NCI-H2081 treated with DMSO at 0.1 percent for 48 hours (cell line): ENCODE results near the gene FNBP1.

ENCODE experiments used
- DNase-seq: peaks from one replicate; lab custom pipeline; 2025; lab: John Stamatoyannopoulos, UW

Gene FNBP1

DNA sequence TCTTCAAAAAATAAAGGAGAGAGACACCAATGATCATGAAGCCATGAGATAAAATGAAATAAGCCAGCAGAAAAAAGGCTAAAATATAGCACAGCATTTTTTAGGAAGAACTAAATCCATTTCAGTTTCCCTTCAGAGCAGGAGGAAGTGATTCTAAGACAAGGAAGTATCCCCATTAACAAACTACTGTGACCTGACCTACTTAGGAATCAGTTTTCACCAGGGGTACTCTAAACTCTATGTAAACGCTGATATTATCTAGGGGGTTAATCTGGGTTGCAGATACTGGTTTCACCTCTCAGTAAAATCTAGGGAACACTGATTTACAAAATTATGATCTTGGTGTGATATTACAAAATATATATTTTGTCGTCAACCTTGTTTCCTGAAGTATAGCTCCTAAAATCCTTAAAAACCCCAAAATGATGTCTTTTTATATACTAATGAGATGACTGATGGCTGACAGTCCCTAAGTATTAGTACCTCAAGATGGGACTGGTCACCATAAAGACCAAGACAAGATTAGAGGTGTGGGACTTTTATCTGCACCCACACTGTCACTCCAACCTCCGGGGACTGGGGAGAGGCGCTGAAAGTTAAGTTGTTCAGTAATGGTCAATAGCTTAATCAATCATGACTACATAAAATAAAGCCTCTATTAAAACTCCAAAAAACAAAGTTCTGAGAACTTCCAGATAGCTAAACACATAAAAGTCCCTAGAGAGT is 2.9 kb upstream of the FNBP1 start:
- no peak for DNase-seq

DNA sequence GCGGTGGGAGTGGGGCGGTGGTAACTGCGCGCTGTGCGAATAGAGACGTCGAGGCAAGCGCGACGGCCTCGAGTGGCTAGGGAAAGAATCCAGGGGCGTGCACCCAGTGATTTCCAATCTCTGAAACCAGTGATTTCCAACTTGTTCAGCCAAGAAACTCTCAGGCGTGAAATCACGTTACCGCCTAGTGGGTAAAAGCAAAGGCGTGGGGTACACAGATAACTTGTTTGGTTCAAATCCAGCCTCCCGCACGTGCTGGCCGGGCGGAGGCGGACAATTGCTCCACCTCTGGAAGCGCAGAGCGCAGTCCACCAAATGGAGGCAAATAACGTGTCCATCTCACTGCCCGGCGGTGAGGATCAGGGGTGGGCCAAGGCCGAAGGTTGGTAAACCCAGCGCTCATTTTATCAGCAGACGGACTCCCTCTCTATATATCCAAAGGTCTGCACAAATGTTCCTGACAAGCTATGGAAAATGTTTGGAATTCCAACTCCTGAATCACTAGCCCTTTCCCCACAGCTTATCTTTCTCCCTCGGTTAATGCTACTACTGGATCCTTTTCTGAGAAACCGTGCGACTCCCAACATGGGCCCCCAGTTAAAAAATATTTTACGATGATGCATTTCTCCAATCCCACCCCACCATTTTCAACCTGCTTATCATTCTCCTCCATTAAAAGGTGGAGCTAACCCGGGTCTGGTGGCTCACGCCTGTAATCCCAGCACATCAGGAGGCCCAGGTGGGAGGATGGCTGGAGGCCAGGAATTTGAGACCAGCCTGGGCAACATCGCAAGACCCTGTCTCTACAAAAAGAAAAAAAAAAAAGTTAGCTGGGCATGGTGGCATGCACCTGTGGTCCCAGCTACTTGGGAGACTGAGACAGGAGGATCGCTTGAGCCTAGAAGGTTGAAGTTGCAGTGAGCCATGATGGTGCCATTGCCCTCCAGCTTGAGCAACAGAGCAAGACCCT is 950 bp upstream of the FNBP1 start:
- DNase-seq, result no peak

DNA sequence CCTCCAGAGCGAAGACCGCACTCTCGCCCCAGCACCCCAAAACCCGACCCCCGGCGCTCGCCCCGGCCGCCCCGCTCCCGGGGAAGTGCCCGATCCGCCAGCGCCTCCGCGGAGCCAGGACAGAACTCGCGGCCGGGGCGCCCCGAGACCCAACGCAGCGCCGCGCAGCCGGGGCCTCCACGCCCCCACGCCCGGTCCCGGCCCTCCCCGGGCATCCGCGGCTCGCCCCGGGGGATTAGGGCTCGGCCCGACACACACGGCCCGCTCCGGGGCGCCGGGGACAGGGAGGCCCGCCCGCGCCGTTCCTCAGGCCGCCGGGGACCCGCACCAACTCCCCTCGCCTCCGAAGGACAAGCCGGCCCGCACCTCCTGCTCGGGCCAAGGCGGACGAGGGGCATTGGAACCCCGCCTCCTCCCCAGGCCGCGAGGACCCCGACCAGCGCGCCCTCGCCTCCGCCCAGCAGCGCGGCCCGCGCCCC is 544 bp downstream of the FNBP1 start:
- DNase-seq, result no peak

DNA sequence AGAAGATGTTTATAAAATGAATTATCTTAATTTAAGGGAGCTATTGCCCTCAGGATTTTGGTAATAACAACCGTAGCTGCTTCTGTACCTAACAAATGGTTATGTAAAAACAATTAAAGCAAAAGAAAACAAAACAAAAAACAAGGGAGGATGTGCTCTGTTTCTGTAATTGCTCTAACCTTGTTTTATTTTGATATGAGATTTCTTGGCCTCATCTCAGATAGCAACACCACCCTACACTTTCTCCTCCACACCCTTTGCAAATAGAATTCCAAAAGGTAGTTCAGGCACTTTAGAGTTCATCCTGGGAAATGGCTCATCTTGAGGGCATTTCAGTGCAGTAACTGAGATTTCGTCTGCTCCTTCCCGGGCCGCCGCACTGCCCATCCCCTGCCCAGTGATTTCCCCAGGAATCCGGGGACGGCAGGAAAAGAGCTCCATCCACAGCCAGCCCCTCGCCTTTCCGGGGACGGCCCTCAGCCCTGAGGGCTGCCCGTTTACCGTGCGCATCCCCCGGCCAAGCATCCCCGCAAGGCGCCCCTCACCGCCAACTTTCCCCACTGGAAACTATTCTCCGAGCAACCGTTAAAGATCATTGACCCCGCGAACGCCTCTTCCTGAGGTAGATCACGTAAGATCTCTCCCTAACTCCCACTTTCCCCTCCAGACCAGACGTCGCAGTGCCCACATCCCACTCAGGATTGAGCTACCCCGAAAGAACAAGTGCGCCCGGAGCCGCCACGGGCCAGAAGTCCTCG is 1.2 kb downstream of the FNBP1 start:
- no peak for DNase-seq

DNA sequence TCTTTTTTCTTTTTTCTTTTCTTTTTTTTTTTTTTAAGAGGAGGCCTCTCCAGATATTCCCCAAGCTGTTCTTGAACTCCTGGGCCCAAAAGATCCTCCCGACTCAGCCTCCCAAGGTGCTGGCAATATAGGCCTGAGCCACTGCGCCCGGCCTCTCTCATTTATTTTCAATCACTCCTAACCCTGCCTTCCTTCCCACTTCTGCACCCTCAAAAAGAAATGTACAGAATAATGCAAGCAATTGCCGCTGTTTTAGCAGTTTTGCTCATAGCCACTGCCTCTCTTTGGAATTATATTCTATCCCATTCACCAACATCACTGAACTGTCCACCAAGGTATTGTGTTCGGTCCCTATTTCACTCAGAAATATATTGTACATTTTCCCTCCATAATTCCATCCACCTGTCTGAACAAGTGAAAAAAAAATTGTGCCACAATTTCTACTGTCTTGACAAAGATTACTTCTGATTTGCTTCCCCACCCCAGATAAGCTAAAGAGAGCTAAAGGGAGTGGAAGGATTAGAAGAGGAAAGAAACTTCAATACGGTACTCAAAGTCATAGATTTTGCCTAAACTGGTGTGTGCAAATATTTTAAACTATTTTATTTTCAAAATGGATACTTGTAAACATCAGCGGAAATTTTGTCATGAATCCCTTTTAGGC is 1.9 kb downstream of the FNBP1 start:
- no peak for DNase-seq

DNA sequence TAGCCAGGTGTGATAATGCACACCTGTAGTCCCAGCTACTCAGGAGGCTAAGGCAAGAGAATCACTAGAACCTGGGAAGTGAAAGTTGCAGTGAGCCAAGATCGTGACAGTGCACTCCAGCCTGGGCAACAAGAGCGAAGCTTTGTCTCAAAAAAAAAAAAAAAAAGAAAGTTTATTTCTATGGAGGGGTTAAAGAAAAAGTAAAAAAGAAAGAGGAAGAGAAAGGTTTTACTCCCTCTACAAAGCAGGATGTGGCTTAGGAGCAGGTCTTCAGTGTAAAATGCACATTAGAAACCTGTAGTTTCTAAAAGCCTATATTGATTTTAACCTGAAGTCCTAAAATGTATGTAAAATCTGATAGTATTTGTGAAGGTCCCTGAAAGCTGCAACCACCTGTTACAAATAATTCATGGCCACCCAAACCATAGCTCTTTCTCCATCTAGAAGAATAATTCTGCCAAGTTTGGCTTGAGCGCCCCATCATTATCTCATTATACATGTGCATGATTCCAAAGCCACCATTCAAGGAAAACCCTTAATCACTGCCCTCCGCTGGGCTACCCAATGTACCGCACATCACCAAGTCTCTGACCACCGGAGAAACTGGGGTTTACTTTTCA is 3.4 kb downstream of the FNBP1 start:
- DNase-seq, result no peak

DNA sequence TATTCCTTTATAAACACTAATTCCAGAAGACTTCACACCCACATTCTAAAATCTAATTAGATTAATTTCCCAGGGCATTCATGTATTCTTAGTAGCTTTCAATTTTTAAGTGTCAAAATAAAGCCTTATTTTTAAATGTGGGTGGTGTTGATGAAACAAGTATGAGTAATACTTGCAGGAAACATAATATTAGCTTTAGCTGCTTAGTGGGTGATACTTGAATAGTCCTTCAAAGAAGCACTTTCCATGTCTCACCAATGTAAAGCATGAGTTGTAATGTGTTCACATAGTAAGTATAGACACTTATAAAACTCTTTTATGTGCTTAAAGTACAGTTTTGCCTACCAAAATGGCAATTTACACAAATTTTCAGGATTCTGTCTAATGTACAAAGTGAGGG is 6.9 kb downstream of the FNBP1 start:
- no peak for DNase-seq

DNA sequence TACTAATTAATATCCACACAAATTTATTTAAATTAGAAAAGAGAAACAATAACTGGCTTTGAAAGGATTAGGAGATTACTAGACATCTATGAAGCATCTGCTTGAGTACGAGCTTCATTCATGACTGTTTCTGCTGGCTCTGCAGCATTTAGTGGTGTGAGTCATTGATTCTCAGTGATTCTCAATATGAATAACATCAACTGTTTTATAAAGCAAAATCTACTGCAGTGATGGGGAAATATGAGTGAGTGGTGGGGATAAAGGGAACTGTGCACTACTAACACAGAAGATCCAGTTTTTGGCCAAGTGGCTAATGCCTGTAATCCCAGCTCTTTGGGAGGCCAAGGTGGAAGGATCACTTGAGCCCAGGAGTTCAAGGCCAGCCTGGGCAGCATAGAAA is 8.4 kb downstream of the FNBP1 start:
- DNase-seq, result no peak

DNA sequence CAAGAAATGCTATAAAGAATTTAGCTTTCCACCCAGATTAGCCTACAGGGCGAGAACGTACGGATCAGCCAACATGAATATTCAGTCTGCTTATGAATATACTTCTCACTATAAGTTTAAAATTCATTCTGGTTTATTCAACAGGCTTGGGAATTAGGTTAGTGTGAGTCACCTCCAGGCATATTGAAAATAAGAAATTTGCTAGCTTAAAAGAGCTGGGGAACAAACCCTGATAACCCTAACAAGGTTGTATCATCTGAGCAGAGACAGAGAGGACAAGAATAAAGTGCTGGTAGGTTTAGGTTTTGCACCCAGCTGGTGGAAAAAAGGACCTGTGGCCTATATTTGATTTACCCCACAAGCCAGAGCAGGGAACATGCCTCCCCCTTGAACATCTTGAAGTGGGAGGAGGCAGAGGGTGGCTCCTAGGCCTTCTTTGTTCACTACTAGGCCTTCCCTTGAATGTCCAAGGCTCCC is 12.3 kb downstream of the FNBP1 start:
- no peak for DNase-seq

DNA sequence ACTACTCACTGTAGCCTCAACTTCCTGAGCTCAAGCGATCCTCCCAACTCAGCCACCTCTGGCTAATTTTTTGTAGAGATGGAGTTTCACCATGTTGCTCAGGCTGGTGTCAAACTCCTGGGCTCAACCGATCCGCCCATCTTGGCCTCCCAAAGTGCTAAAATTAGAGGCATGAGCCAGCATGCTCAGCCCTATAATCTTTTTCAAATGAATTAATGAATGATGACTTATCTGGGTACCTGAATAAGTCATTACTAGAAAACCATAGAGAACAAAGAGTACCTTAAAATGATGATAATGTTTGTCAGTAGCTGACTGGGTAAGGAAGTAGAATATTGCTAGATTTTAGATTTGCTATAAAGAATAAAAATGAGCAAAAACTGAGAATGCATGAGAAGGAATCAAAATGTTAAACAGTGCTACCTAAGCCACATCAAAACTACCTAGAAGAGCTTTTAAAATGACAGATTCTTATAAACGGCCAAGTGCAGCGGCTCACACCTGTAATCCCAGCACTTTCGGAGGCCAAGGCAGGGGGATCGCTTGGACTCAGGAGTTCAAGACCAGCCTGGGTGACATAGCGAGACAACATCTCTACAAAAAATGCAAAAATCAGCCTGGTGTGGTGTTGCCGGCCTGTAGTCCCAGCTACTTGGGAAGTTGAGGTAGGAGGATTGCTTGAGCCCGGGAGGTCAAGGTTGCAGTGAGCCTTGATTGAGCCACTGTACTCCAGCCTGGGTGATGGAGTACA is 13.6 kb downstream of the FNBP1 start:
- no peak for DNase-seq

DNA sequence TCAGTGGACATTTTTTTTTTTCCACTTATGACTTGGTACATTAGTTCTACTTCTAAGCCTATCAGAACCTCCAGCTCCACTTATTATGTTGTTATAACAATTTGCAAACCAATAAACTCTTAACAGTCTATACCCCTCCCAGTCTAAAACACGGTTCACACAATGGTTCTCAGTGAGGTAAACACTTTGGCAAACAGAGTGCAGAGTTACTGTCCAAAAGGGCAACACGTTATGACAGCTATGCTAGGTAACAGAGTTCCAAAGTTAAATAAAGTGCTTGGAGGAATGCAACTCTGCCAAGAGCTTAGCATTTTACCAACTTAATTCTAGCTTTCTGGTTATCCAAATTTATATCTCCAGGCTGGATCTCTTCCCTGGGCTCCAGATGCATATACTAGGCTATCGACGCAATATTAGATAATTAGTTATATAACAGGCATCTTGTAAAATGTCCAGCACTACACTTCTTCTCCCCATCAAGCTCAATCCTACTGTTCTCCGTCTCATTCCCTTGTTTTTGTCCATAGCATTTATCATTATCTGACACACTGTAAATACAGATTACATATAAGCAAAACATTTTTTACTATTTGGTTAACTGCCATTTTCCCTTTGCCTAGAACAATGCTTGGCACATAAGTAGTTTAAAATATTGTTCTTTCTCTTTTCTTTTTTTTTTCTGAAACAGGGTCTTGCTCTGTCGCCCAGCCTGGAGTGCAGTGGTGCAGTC is 14.3 kb downstream of the FNBP1 start:
- DNase-seq, result no peak

DNA sequence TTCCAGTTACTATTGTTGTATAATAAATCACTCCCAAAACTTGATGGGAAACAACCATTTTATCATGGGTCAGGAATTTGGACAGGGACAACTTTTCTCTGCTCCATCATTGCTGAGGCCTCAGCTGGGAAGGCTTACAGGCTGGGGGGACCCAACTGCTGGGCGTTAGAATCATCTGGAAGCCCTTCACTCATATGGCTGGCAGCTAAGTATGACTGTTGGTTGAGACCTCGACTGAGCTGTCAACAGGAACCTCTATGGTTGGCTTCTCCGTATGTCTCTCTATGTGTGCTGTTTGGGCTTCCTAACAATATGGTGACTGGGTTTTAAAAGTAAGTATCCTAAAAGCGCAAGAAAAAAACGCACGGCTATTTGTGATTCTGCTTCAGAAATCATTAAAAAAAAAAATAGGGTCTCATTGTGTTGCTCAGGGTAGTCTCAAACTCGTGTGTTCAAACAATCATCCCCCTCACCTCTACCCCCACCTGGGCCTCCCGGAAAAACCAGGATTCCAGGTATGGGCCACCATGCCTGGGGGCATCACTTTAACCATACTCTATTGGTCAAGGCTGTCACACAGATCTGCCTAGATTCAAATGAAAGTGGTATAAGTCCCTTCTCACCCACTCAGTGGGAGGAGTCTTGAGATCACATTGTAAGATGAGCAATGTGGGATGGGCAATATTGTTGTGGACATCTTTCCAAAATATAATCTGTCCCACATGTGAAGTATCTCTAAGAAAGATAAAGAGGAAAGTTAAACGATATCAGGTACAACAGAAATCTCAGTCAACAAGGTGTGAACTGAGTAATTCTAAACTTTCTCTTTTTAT is 15.2 kb downstream of the FNBP1 start:
- DNase-seq, result no peak

DNA sequence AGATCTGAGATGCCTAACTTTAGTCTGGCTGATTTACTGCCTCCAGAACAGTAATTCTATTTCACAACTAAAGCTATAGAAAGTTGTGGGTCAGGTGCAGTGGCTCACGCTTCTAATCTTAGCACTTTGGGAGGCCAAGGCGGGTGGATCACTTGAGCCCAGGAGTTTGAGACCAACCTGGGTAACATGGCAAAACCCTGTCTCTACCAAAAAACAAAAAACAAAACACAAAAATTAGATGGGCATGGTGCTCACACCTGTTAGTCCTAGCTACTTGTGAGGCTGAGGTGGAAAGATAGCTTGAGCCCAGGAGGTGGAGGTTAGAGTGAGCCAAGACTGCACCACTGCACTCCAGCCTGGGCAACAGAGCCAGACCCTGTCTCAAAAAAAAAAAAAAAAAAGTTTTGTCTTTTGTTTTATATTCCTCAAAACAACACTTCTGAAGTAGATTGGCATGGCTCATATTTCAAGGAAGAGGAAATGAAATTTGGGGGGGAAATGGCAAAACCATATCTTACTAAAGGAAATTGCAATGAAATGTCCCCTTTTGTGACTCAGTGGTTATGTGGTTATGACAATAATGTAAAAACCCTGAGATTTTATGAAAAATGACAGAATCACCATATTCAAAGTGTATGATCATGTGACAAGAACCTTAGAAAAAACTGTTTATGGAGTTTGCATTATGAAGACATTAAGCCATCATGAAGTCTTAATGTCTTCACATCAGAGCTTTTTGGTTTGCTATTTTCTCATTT is 16.2 kb downstream of the FNBP1 start:
- DNase-seq, result no peak

DNA sequence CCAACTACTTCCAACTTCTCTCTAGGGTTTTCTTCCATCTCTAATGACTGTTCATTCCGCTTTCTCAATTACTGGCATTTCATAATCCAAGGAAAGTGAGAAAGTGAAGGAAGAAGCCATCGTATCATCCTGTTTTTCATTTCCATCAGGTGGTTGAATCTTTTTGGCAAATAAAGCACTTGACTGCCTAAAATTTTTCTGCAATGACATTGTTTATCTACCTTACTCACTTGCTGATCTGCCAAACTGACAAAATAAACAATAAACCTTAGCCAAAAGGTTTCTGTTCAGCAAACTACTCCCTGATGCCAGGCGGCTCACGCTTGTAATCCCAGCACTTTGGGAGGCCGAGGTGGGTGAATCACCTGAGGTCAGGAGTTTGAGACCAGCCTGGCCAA is 18.4 kb downstream of the FNBP1 start:
- DNase-seq, result no peak

DNA sequence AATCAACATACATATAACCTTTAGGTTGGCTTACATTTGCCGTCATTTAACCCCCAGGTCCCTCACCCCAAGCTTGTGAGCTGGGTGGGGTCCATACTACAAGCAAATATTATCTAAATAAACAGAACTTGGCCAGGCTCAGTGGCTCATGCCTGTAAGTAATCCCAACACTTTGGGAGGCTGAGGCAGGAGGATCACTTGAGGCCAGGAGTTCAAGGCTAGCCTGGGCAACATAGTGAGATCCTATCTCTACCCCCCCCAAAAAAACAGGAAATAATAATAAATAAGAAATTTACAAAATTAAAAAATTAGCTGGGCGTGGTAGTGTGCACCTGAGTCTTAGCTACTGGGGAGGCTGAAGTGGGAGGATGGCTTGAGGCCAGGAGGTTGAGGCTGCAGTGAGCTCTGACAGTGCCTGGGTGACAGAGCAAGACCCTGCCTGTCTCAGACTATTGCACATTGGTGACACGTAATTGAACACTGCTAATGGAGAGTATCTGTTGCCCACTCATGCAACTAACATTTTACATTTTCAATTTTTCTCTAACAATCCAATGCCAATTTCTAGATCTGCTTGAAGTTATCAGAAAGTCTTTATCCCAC is 18.9 kb downstream of the FNBP1 start:
- no peak for DNase-seq

DNA sequence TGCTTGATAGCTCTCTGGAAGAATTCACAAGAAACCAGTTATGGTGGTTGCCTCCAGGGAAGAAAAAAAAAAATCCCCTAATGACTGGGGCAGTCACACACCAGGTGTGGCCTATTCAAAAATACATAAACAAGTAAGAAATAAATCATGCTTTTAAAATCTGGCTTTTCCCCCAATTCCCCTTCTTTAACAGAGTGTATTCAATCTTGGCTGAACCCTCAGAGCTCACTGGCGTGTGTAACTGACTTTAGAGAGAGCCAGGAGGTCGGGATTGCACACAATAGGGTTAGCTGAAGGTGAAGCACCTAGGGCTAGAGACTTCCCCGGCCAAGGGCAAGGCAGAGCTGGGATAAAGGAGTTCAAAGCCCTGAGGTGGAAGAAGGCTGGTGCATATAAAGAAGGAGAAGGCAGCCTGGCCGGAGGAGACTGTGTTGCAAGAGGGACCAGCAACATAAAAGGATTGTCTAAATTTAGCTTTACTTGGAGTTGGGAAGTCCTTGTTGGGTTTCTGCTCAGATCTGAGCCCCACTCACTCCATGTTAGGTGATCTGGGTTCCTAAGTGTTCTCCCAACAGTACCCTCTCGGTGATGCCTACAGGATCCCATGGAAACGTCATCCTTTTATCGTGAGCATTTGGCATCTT is 19.7 kb downstream of the FNBP1 start:
- DNase-seq, result no peak

DNA sequence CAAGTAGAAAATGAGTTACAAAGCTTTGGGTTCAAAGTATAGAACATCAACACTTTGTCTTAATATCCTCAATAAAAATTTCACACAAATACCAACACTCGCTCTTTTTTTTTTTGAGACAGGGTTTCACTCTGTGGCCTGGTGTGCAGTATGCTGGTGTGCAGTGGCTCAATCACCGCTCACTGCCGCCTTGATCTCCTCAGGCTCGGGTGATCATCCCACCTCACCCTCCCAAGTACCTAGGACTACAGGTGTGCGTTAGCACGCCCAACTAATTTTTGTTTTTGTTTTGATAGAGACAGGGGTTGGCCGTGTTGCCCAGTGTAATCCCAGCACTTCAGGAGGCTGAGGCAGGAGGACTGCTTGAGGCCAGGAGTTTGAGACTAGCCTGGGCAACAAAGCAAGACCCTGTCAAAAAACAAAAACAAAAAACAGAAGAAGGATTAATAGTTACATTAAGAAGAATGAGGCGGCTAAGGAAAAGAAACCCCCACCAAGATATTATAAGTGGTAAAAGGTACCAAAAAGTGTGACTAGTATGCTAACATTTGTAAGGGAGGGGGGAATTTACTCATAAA is 20.3 kb downstream of the FNBP1 start:
- DNase-seq, result no peak
